Muscle layer of duodenum (tissue), 2 donors: ENCODE results near the gene IFI27L2.
A peak's percentile ranks its signal among the peaks of the same experiment; 100 is the strongest.

ENCODE experiments used
- H3K27ac ChIP-seq: one replicate; pipeline ENCODE4 v1.7.0; 2013; ENCODE audit warnings: mild to moderate bottlenecking, low read length
- H3K27me3 ChIP-seq: one replicate; pipeline ENCODE4 v1.7.0; 2013; ENCODE audit warnings: low read depth, mild to moderate bottlenecking, control low read depth, low read length
- H3K36me3 ChIP-seq, 2 donors: one replicate each; pipeline ENCODE4 v1.7.0; 2013; ENCODE audit warnings: low read length in 2 of 2, control low read depth in 1 of 2, mild to moderate bottlenecking in 1 of 2; ENCODE audit not compliant: insufficient read depth in 2 of 2, control insufficient read depth in 1 of 2
- H3K4me1 ChIP-seq, 2 donors: one replicate each; pipeline ENCODE4 v1.7.0; 2013; ENCODE audit warnings: low read length in 2 of 2, mild to moderate bottlenecking in 2 of 2, control low read depth in 1 of 2, moderate library complexity in 1 of 2; ENCODE audit not compliant: insufficient read depth in 2 of 2, control insufficient read depth in 1 of 2
- H3K4me3 ChIP-seq, 2 donors: one replicate each; pipeline ENCODE4 v1.7.0; 2013; ENCODE audit warnings: low read length in 2 of 2, low read depth in 1 of 2, mild to moderate bottlenecking in 1 of 2
- H3K9me3 ChIP-seq, 2 donors: one replicate each; pipeline ENCODE4 v1.7.0; 2013; ENCODE audit warnings: low read length in 2 of 2, control low read depth in 1 of 2, mild to moderate bottlenecking in 1 of 2; ENCODE audit not compliant: control insufficient read depth in 1 of 2
- donor health status: healthy.

IFI27L2 gene

DNA sequence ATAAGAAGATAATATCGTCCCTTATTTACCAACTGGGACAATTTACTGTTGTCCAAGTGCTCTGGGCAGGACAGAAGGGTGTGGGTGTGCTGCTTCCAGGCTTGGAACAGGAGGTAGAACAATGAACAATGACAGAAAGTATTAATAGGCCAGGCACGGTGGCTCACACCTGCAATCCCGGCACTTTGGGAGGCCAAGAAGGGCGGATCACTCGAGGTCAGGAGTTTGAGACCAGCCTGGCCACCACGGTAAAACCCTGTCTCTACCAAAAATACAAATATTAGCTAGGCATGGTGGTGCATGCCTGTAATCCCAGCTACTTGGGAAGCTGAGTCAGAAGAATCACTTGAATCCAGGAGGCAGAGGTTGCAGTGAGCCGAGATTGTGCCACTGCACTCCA lies 16.3 kb downstream of the IFI27L2 start:
- no peaks in the 10 kb centered on the region for H3K36me3 ChIP-seq
- H3K4me1 ChIP-seq, result peaks cover 3 to 4% of the 10 kb centered on the region in 2 donors
- H3K9me3 ChIP-seq, result no peaks in the 10 kb centered on the region
- H3K4me3 ChIP-seq, result no peak overlapping the region
- no peak overlapping the region for H3K27ac ChIP-seq
- H3K27me3 ChIP-seq, result no peaks in the 10 kb centered on the region

DNA sequence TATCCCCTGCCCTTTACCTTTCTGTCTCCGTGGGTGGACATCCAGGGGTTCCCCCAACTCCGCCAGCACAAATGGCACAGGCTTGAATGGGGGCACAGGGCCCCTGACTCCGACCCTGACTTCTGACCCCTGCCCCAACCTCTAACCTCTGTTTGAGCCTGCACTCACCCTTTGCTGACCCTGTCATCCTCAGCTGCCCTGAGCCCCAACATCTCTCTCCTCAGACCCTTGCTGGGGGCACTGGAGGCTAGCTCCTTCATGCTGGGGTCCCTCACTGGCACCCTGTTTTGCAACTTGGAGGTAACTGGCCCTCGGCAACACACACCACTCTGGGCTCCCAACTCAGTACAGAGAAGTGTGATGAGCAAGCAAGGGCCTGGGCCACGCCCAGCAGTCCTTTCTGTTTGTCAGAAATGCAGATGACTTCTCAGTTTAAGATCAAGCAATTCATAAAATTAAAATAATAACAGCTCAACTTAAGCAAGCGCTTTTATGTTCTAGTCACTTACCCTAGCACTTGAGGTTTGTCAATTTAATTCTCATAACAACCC lies 16.8 kb downstream of the IFI27L2 start:
- Histone ChIP-seq H3K9me3 (no peaks in the 10 kb centered on the region), H3K27ac (no peak overlapping the region), H3K36me3 (no peaks in the 10 kb centered on the region), H3K4me1 (peaks cover 3 to 4% of the 10 kb centered on the region in 2 donors), H3K27me3 (no peaks in the 10 kb centered on the region), H3K4me3 (no peak overlapping the region)

DNA sequence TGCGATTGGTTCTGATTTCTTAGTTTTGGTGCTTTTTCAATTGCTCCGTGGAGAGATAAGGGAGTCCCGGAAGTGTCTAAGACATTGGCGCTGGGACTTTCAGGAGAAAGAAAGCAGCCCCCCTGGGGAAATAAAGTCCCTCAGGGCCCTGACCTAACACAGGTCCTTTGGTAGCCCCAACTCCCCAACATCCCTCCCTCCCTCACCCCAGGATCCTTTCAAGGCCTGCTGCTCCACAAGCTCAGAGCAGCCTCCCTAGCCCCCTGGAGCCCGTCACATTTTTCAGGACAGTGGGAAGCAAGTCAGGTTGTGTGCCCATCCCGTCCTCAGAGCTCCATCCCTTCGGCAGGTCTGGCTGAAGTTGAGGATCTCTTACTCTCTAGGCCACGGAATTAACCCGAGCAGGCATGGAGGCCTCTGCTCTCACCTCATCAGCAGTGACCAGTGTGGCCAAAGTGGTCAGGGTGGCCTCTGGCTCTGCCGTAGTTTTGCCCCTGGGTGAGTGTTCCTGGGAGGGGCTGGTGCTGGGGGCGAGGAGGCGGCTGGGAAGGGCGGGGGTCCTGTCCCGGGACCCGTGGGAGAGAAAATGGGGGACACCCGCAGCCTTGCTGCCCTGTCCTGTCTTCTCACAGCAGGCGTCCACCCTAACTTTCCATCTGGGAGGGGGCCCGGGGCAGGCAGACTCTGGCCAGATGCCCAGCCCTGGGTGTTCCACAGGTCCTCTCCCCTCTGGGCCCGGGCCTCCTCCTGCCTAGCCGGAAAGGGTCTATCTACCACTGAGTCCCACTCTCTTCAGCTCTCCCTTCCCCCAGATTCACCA lies 17.9 kb downstream of the IFI27L2 start:
- Histone ChIP-seq H3K9me3 (no peaks in the 10 kb centered on the region), H3K27ac (peak overlapping the region; percentile 83), H3K4me3 (peak overlapping the region in 1 of 2 donors; percentile 59), H3K4me1 (peaks cover 3 to 4% of the 10 kb centered on the region in 2 donors), H3K27me3 (no peaks in the 10 kb centered on the region), H3K36me3 (no peaks in the 10 kb centered on the region)

DNA sequence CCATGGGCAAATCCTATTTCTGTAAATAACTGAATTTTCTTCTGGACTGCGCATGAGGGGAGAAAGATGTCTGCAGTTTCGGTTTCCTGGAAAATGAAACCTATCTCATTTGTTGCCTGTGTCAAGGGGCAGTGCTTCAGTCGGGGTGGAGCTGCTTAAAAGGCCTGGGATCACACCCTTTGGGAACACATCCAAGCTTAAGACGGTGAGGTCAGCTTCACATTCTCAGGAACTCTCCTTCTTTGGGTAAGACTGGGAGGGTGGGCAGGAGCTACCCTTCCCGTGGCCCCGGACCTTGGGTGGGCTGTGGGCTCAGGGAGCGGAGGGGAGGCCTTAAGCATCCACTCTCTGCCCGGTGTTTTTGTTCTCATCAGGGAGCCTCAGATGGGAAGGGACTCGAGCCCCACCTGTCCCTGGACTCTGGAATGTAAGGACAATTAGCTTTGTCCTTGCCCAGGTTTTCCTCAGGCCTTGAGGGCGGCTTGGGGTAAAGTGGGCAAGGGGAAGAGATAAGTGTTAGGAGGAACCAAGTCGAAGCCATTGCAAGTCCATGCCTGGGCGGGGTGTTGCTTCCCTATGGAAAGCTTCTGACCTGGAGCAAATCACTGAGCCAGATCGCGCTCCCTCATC lies 18.7 kb downstream of the IFI27L2 start, which contains the start of gene IFI27:
Gene IFI27 (plus strand): TSS at position 185 of the 630 bp plus-strand sequence.
- peak within 1 kb of the TSS; percentile 83 for H3K27ac ChIP-seq
- H3K27me3 ChIP-seq, result no peaks in the 10 kb centered on the region
- peak within 1 kb of the TSS in 1 of 2 donors; percentile 59 for H3K4me3 ChIP-seq
- no peaks in the 10 kb centered on the region for H3K9me3 ChIP-seq
- H3K4me1 ChIP-seq, result peaks cover 3 to 4% of the 10 kb centered on the region in 2 donors
- H3K36me3 ChIP-seq, result no peaks in the 10 kb centered on the region

DNA sequence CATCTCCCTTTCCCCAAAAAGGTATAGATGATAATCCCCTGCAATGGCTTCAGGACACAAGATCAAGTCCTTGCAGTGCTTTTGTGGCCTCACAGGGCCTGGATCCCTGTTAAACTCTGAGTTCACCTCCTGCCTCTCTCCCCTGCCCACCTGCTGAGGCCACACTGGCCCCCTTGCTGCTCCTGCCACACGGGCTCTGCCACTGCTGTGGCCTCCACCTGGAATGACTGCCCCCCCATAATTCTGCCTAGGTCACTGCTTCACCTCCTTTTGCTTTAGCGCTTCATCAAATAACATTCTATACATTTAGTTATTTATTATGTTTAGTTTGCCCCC lies 19.5 kb downstream of the IFI27L2 start:
- H3K4me3 ChIP-seq, result no peak overlapping the region
- H3K27me3 ChIP-seq, result no peaks in the 10 kb centered on the region
- no peaks in the 10 kb centered on the region for H3K36me3 ChIP-seq
- peak overlapping the region; percentile 83 for H3K27ac ChIP-seq
- peaks cover 2 to 4% of the 10 kb centered on the region in 2 donors for H3K4me1 ChIP-seq
- no peaks in the 10 kb centered on the region for H3K9me3 ChIP-seq

DNA sequence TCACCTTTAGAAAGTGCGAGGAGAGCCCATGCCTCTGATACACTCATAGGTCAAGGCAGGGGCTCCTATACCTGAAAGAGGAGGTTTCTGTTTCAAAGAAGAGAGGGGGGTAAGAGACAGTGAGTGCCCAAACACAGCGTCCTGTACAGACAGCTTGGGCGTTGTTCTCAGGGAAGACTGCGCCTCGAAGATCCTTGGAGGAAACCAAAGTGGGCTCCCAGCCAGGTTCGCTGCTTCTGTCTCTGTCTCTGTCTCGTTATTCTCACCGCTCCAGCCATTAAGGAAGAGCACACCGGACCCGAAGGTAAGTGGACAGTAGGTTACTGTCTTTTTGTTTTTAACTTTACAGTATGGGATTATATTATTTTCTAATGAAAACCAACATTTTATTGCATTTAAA lies 24.7 kb downstream of the IFI27L2 start:
- Histone ChIP-seq H3K4me1 (peaks cover 0 to 3% of the 10 kb centered on the region in 2 donors), H3K9me3 (no peaks in the 10 kb centered on the region), H3K4me3 (no peak overlapping the region), H3K27me3 (no peaks in the 10 kb centered on the region), H3K36me3 (no peaks in the 10 kb centered on the region), H3K27ac (no peak overlapping the region)

DNA sequence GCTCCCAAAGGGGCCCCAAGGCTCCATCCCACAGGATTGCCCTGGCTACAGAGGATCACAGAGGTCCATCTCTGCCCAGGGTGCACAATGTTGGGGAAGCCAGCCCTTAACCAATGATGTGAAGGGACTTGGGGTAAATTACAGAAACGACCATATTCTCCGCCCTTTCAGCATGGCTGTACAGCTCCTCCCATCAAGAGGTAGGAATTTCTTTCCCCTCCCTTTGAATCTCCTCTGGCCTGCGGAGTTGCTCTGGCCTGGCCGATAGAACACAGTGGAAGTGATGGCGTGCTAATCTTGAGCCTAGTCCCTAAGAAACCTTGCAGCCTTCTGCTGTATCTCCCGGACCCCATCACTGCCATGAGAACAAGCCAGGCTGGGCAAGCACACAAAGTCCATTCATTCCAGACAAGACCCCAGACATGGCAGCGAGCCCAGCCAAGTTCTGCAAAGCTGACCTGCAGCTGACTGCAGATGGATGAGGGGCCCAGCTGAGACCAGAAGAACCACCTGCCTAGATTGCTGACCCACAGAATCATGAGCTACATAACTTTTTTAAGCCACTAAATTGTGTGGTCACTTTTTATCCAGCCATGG lies 25.8 kb downstream of the IFI27L2 start:
- H3K36me3 ChIP-seq, result no peaks in the 10 kb centered on the region
- no peaks in the 10 kb centered on the region for H3K27me3 ChIP-seq
- H3K4me1 ChIP-seq, result no peaks in the 10 kb centered on the region
- no peaks in the 10 kb centered on the region for H3K9me3 ChIP-seq
- no peak overlapping the region for H3K4me3 ChIP-seq
- no peak overlapping the region for H3K27ac ChIP-seq

DNA sequence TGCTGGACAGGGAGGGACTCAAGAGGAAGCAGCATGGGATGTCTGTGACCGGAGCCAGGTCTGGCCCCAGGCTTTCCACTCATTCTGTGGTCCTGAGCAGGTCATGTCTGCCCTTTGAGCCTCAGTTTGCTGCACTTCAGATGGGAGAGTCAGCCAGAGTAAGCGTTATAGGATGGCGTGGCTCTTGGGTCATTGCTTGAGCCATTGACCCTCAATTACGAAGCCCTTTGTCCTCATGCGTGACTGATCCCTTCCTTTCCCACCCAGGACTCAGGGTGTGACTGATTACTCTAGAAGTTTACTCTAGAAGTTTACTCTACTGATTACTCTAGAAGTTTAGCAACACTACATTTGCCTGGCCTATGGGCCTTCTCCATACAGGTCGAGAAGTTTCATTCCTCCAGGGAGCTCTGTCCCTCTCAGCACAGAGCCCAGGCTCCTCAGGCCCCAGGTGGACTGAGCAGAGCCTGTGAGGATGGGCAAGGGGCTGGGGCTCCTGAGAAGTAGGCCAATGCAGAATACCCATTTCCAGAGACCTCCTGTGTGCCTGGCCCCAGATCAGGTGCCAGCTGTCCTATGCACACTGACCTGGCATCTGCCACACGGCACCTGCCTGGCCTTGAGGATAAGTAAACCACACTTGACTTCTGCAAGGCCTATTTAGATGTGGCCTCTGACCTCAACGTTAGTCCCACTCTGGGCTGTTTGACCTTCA lies 26.5 kb downstream of the IFI27L2 start:
- H3K9me3 ChIP-seq, result no peaks in the 10 kb centered on the region
- H3K27ac ChIP-seq, result no peak overlapping the region

DNA sequence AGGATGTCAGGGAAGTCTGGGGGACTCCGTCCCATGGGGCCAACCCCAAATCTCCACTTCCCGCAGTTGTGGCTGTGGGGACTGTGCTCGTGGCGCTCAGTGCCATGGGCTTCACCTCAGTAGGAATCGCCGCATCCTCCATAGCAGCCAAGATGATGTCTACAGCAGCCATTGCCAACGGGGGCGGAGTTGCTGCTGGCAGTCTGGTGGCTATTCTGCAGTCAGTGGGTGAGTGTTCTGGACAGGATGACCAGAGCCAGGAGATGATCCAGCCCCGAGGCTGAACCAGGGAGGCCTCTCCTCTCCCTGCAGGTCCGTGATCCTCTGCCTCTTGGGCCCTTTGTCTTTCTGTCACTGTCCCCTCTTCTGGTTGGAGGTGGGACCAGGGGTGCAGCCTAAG lies 27.7 kb downstream of the IFI27L2 start:
- Histone ChIP-seq H3K9me3 (no peaks in the 10 kb centered on the region), H3K27ac (no peak overlapping the region), H3K4me3 (no peak overlapping the region), H3K36me3 (no peaks in the 10 kb centered on the region), H3K27me3 (no peaks in the 10 kb centered on the region), H3K4me1 (no peaks in the 10 kb centered on the region)

More for the DNA sequence above, 26.5 kb downstream of the IFI27L2 start:
- Histone ChIP-seq H3K4me3 (no peak overlapping the region), H3K27me3 (no peaks in the 10 kb centered on the region), H3K4me1 (no peaks in the 10 kb centered on the region), H3K36me3 (no peaks in the 10 kb centered on the region)

DNA sequence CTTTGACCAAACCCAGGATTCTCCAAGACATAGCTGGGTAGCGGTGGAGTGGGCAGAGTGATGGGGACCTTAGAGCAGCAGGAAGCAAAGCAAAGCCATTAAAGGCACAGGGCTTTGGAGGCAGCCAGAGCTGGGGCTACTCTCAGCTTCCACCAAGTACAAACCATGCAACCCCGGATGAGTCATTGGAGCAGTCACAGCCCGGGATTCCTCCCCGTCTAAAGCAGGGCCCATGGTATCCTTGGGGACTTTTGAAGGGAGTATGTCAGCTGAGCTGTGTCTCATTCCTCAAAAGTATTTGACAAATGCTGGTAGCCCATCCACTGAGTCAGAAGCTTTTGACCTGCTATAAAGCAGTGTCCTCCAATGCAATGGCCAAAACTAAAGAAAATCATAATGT lies 28.6 kb downstream of the IFI27L2 start:
- no peaks in the 10 kb centered on the region for H3K4me1 ChIP-seq
- H3K27me3 ChIP-seq, result no peaks in the 10 kb centered on the region
- H3K27ac ChIP-seq, result no peak overlapping the region
- no peaks in the 10 kb centered on the region for H3K9me3 ChIP-seq
- no peak overlapping the region for H3K4me3 ChIP-seq
- no peaks in the 10 kb centered on the region for H3K36me3 ChIP-seq

DNA sequence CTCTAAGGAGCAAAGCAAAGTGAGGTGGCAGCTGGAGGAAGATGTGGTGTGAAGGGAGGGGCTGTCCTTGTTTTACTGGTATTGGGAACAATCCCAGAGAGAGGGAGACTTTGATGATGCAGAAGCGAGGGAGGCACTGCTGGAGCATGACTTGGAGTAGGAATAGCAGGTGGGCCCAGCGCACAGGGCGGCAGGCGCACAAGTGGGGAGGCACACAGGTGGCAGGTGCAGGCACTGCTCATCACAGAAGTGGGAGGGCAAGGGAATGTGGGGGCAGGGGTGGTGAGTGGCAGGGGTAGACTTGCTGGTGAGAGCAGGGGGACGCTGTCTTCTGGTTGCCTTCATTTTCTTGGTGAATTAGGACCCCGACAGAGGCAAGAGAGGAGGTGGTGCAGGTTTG lies 30.4 kb downstream of the IFI27L2 start:
- Histone ChIP-seq H3K36me3 (no peaks in the 10 kb centered on the region), H3K27ac (no peak overlapping the region), H3K4me3 (no peak overlapping the region), H3K9me3 (no peaks in the 10 kb centered on the region), H3K27me3 (no peaks in the 10 kb centered on the region), H3K4me1 (no peaks in the 10 kb centered on the region)
